ENCODE data around the gene MRPS16.
A peak's percentile ranks its signal among the peaks of the same experiment; 100 is the strongest.

Gene MRPS16

DNA sequence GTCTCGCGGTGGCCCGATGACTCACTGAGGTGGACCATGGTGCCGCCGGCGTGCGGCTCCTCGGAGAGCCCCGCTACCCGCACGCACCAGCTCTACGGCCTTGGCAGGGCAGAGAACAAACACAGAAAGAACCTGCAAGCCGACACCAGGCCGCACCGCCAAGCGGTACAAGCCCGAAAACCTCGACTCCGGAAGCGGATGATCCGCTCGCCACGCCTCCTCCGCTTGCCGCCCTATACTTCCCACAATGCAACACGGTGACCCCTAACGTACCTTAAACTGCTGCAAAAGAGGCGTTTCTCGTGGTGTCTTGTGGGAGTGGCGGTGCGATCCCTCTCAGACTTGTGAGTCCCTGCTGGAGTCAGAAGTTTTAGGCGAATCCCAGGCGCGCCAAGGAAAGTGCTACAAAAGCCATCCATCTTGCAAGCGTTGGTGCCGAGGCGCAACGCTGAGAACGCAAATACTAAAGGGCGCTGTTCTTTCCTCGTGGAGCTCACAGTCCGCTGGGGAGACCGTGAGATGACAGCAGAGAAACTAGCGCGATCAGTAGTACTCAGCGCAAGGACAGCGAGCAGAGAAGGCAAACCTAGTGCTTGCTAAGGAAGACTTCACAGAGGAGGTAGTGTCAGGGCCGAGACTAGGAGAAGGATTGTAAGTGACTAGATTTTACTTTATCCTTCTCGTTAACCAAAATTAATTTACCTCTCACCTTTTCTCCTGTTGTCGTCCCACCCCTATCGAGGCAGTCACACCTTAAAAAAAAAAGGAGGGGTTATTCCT, at the start of gene MRPS16:
MRPS16 (minus strand) TSS at position 200 of the 780 bp plus-strand sequence; CDS start at position 38, 162 bp downstream.
- H3K4me2 ChIP-seq (ENCODE audit: low read length): peak within 1 kb of the TSS; percentile 100
- no peaks in the 10 kb centered on the region for H4K20me1 ChIP-seq (ENCODE audit: insufficient read depth, low read length)
- no peaks in the 10 kb centered on the region for H3K27me3 ChIP-seq (ENCODE audit: insufficient read depth, low read length)
- no peaks in the 10 kb centered on the region for H3K9me2 ChIP-seq (ENCODE audit: low read depth, low read length)
- no peaks in the 10 kb centered on the region for H3K9me3 ChIP-seq (ENCODE audit: low read length)
- H3K36me3 ChIP-seq (ENCODE audit: insufficient read depth, low read length): peaks cover 38% of the 10 kb centered on the region; the same call in 1 of the 2 replicates
- no peaks in the 10 kb centered on the region; the same call in 1 of the 2 replicates for H3F3A ChIP-seq (ENCODE audit: insufficient read depth, low read length)
- H3K4me1 ChIP-seq (ENCODE audit: insufficient read depth, low read length, severe bottlenecking): peaks cover 51% of the 10 kb centered on the region
- H2AFZ ChIP-seq (ENCODE audit: low read length): no peak within 1 kb of the TSS
- peaks cover 27% of the 10 kb centered on the region for H3K79me2 ChIP-seq (ENCODE audit: insufficient read depth, low read length)
- TF ChIP-seq EZH2 (IDR thresholded peaks at IDR 0.05; ENCODE audit: borderline replicate concordance, low read length): no peak
- TF ChIP-seq, protein P1, sequence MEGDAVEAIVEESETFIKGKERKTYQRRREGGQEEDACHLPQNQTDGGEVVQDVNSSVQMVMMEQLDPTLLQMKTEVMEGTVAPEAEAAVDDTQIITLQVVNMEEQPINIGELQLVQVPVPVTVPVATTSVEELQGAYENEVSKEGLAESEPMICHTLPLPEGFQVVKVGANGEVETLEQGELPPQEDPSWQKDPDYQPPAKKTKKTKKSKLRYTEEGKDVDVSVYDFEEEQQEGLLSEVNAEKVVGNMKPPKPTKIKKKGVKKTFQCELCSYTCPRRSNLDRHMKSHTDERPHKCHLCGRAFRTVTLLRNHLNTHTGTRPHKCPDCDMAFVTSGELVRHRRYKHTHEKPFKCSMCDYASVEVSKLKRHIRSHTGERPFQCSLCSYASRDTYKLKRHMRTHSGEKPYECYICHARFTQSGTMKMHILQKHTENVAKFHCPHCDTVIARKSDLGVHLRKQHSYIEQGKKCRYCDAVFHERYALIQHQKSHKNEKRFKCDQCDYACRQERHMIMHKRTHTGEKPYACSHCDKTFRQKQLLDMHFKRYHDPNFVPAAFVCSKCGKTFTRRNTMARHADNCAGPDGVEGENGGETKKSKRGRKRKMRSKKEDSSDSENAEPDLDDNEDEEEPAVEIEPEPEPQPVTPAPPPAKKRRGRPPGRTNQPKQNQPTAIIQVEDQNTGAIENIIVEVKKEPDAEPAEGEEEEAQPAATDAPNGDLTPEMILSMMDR (IDR thresholded peaks at IDR 0.05; ENCODE audit: low read length): no peak
- H3K27ac ChIP-seq (ENCODE audit: low read depth, low read length, poor library complexity, severe bottlenecking): peak within 1 kb of the TSS; percentile 76
- H3K4me3 ChIP-seq (ENCODE audit: low read depth, low read length, poor library complexity, severe bottlenecking): peak within 1 kb of the TSS; percentile 89
- peak within 1 kb of the TSS; percentile 97 for H3K9ac ChIP-seq (ENCODE audit: low read length)

DNA sequence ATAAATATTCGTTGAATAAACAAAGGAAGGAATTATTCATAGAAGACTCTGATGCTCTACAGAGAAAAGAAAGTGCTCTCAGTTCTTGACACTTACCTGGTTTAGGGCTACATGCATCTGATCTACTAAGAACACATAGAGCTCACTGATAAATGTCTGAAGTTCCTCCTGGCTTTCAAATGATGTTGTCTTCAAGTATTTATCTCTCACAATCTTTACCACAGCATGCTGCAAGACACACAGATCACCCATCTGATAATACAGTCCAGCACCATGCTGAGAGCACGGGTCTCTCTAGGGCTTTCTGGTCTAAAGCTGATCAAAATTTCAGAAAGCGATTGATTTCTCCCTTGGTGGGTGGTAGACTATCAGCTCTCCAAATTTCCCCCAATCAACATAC, 44.5 kb upstream of the MRPS16 start:
- H3K9me2 ChIP-seq (ENCODE audit: low read depth, low read length): no peaks in the 10 kb centered on the region
- H3F3A ChIP-seq (ENCODE audit: insufficient read depth, low read length): no peaks in the 10 kb centered on the region
- H3K9ac ChIP-seq (ENCODE audit: low read length): no peak overlapping the region
- no peak overlapping the region for H3K4me3 ChIP-seq (ENCODE audit: low read depth, low read length, poor library complexity, severe bottlenecking)
- H3K27me3 ChIP-seq (ENCODE audit: insufficient read depth, low read length): no peaks in the 10 kb centered on the region
- no peak overlapping the region for H3K27ac ChIP-seq (ENCODE audit: low read depth, low read length, poor library complexity, severe bottlenecking)
- TF ChIP-seq EZH2 (IDR thresholded peaks at IDR 0.05; ENCODE audit: borderline replicate concordance, low read length): no peak
- no peak overlapping the region for H3K4me2 ChIP-seq (ENCODE audit: low read length)
- H3K4me1 ChIP-seq (ENCODE audit: insufficient read depth, low read length, severe bottlenecking): no peaks in the 10 kb centered on the region
- H3K9me3 ChIP-seq (ENCODE audit: low read length): no peaks in the 10 kb centered on the region
- no peak overlapping the region for H2AFZ ChIP-seq (ENCODE audit: low read length)
- H3K79me2 ChIP-seq (ENCODE audit: insufficient read depth, low read length): no peaks in the 10 kb centered on the region
- no peaks in the 10 kb centered on the region for H4K20me1 ChIP-seq (ENCODE audit: insufficient read depth, low read length)
- no peaks in the 10 kb centered on the region for H3K36me3 ChIP-seq (ENCODE audit: insufficient read depth, low read length)

DNA sequence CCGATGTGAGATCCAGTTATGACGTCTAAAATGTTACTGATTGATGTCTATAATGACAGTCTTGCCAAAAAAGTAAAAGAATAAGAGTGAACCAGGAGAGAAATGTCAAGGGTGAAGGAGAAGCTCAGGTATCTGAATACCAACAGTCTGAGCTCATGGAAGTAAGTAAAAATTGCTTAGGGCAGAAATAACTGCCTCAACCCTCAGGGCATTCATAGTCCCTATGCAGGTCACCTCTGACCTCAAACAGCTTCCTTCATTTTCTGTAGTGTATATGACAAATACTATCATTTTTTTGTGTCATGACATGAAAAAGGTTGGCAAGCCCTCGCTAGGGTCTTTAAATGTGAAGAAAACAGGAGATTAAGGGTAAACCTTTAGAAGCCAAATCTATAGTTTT, 41.0 kb upstream of the MRPS16 start:
- Histone ChIP-seq H3K36me3 (ENCODE audit: insufficient read depth, low read length) (no peaks in the 10 kb centered on the region), H4K20me1 (ENCODE audit: insufficient read depth, low read length) (no peaks in the 10 kb centered on the region), H2AFZ (ENCODE audit: low read length) (no peak overlapping the region), H3K9me3 (ENCODE audit: low read length) (0 out of 2 replicates have a peak, but pooled peaks cover 3% of the 10 kb centered on the region), H3K79me2 (ENCODE audit: insufficient read depth, low read length) (no peaks in the 10 kb centered on the region), H3K4me1 (ENCODE audit: insufficient read depth, low read length, severe bottlenecking) (no peaks in the 10 kb centered on the region), H3K4me3 (ENCODE audit: low read depth, low read length, poor library complexity, severe bottlenecking) (no peak overlapping the region), H3K9me2 (ENCODE audit: low read depth, low read length) (no peaks in the 10 kb centered on the region), H3K27ac (ENCODE audit: low read depth, low read length, poor library complexity, severe bottlenecking) (no peak overlapping the region), H3F3A (ENCODE audit: insufficient read depth, low read length) (no peaks in the 10 kb centered on the region), H3K27me3 (ENCODE audit: insufficient read depth, low read length) (no peaks in the 10 kb centered on the region), H3K9ac (ENCODE audit: low read length) (no peak overlapping the region), H3K4me2 (ENCODE audit: low read length) (no peak overlapping the region)
- no peak for TF ChIP-seq EZH2 (IDR thresholded peaks at IDR 0.05; ENCODE audit: borderline replicate concordance, low read length)
- TF ChIP-seq, protein P1 (IDR thresholded peaks at IDR 0.05; ENCODE audit: low read length): no peak

Measured in OCI-LY1 (cell line).